ENCODE results near the gene AK1.

GRCh38 chr9:127887792-127888191 is 10.3 kb upstream of the AK1 start:
- TF ChIP-seq EZH2phosphoT487 (IDR thresholded peaks at IDR 0.05; ENCODE audit: unreplicated experiment) (no peak), REST (IDR thresholded peaks at IDR 0.05; ENCODE audit: unreplicated experiment) (no peak), CREB1 (CRISPR knock-in tag; IDR thresholded peaks at IDR 0.05; ENCODE audit: low read depth) (no peak), POLR2AphosphoS5 (IDR thresholded peaks at IDR 0.05; ENCODE audit: low read depth) (no peak), STAT1 (IDR thresholded peaks at IDR 0.05; ENCODE audit: unreplicated experiment) (no peak), EZH2 (IDR thresholded peaks at IDR 0.05; ENCODE audit: low read depth, unreplicated experiment) (no peak), ZNF331 (CRISPR knock-in tag; IDR thresholded peaks at IDR 0.05; ENCODE audit: low read depth) (no peak)
- TF ChIP-seq, protein P1, sequence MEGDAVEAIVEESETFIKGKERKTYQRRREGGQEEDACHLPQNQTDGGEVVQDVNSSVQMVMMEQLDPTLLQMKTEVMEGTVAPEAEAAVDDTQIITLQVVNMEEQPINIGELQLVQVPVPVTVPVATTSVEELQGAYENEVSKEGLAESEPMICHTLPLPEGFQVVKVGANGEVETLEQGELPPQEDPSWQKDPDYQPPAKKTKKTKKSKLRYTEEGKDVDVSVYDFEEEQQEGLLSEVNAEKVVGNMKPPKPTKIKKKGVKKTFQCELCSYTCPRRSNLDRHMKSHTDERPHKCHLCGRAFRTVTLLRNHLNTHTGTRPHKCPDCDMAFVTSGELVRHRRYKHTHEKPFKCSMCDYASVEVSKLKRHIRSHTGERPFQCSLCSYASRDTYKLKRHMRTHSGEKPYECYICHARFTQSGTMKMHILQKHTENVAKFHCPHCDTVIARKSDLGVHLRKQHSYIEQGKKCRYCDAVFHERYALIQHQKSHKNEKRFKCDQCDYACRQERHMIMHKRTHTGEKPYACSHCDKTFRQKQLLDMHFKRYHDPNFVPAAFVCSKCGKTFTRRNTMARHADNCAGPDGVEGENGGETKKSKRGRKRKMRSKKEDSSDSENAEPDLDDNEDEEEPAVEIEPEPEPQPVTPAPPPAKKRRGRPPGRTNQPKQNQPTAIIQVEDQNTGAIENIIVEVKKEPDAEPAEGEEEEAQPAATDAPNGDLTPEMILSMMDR (conservative IDR thresholded peaks at IDR 0.05; ENCODE audit: low read depth in 2 of 2) = no peak
- TF ChIP-seq, protein P2, sequence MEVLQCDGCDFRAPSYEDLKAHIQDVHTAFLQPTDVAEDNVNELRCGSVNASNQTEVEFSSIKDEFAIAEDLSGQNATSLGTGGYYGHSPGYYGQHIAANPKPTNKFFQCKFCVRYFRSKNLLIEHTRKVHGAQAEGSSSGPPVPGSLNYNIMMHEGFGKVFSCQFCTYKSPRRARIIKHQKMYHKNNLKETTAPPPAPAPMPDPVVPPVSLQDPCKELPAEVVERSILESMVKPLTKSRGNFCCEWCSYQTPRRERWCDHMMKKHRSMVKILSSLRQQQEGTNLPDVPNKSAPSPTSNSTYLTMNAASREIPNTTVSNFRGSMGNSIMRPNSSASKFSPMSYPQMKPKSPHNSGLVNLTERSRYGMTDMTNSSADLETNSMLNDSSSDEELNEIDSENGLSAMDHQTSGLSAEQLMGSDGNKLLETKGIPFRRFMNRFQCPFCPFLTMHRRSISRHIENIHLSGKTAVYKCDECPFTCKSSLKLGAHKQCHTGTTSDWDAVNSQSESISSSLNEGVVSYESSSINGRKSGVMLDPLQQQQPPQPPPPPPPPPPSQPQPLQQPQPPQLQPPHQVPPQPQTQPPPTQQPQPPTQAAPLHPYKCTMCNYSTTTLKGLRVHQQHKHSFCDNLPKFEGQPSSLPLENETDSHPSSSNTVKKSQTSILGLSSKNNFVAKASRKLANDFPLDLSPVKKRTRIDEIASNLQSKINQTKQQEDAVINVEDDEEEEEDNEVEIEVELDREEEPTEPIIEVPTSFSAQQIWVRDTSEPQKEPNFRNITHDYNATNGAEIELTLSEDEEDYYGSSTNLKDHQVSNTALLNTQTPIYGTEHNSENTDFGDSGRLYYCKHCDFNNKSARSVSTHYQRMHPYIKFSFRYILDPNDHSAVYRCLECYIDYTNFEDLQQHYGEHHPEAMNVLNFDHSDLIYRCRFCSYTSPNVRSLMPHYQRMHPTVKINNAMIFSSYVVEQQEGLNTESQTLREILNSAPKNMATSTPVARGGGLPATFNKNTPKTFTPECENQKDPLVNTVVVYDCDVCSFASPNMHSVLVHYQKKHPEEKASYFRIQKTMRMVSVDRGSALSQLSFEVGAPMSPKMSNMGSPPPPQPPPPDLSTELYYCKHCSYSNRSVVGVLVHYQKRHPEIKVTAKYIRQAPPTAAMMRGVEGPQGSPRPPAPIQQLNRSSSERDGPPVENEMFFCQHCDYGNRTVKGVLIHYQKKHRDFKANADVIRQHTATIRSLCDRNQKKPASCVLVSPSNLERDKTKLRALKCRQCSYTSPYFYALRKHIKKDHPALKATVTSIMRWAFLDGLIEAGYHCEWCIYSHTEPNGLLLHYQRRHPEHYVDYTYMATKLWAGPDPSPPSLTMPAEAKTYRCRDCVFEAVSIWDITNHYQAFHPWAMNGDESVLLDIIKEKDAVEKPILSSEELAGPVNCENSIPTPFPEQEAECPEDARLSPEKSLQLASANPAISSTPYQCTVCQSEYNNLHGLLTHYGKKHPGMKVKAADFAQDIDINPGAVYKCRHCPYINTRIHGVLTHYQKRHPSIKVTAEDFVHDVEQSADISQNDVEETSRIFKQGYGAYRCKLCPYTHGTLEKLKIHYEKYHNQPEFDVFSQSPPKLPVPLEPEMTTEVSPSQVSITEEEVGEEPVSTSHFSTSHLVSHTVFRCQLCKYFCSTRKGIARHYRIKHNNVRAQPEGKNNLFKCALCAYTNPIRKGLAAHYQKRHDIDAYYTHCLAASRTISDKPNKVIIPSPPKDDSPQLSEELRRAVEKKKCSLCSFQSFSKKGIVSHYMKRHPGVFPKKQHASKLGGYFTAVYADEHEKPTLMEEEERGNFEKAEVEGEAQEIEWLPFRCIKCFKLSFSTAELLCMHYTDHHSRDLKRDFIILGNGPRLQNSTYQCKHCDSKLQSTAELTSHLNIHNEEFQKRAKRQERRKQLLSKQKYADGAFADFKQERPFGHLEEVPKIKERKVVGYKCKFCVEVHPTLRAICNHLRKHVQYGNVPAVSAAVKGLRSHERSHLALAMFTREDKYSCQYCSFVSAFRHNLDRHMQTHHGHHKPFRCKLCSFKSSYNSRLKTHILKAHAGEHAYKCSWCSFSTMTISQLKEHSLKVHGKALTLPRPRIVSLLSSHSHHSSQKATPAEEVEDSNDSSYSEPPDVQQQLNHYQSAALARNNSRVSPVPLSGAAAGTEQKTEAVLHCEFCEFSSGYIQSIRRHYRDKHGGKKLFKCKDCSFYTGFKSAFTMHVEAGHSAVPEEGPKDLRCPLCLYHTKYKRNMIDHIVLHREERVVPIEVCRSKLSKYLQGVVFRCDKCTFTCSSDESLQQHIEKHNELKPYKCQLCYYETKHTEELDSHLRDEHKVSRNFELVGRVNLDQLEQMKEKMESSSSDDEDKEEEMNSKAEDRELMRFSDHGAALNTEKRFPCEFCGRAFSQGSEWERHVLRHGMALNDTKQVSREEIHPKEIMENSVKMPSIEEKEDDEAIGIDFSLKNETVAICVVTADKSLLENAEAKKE (CRISPR knock-in tag; IDR thresholded peaks at IDR 0.05) = no peak

Measured in GM23338 (cell line).